Effector memory CD8-positive, alpha-beta T cell (primary cell): ENCODE results near the gene ME1.

Source experiments
- ATAC-seq: fragments of 150-1000 bp; cut with Tn5 transposase; replicated peaks from 2 replicates; pipeline ENCODE4 v1.10.0; 2021; ENCODE audit warnings: mild to moderate bottlenecking, moderate library complexity
- DNase-seq, 3 experiments: peaks; one replicate each; pipeline ENCODE4 v3.0.0; 2021
- H3K27ac Mint-ChIP-seq, 2 donors: one replicate each; pipeline ENCODE4 v1.8.0; 2022; ENCODE audit warnings: mild to moderate bottlenecking in 2 of 2, mixed read lengths in 2 of 2, moderate library complexity in 2 of 2
- H3K27me3 Mint-ChIP-seq, 2 donors: one replicate each; pipeline ENCODE4 v1.8.0; 2022; ENCODE audit warnings: mixed read lengths in 2 of 2
- H3K36me3 Mint-ChIP-seq: one replicate; pipeline ENCODE4 v1.8.0; 2022; ENCODE audit warnings: mild to moderate bottlenecking, moderate library complexity, mixed read lengths; ENCODE audit not compliant: insufficient read depth
- H3K4me1 Mint-ChIP-seq, 2 donors: one replicate each; pipeline ENCODE4 v1.8.0; 2022; ENCODE audit warnings: low read depth in 2 of 2, mixed read lengths in 2 of 2
- H3K4me3 Mint-ChIP-seq, 2 donors: one replicate each; pipeline ENCODE4 v1.8.0; 2022; ENCODE audit warnings: mild to moderate bottlenecking in 2 of 2, mixed read lengths in 2 of 2, moderate library complexity in 2 of 2
- H3K9me3 Mint-ChIP-seq, 2 donors: one replicate each; pipeline ENCODE4 v1.8.0; 2022; ENCODE audit warnings: mixed read lengths in 2 of 2
- total RNA-seq, 9 experiments: gene quantifications; one replicate each; lab custom pipeline; 2026; lab: John Stamatoyannopoulos, UW

ME1 gene
- 0.85 to 16.0 (median 7.3) reads per million in 9 experiments for total RNA-seq

DNA sequence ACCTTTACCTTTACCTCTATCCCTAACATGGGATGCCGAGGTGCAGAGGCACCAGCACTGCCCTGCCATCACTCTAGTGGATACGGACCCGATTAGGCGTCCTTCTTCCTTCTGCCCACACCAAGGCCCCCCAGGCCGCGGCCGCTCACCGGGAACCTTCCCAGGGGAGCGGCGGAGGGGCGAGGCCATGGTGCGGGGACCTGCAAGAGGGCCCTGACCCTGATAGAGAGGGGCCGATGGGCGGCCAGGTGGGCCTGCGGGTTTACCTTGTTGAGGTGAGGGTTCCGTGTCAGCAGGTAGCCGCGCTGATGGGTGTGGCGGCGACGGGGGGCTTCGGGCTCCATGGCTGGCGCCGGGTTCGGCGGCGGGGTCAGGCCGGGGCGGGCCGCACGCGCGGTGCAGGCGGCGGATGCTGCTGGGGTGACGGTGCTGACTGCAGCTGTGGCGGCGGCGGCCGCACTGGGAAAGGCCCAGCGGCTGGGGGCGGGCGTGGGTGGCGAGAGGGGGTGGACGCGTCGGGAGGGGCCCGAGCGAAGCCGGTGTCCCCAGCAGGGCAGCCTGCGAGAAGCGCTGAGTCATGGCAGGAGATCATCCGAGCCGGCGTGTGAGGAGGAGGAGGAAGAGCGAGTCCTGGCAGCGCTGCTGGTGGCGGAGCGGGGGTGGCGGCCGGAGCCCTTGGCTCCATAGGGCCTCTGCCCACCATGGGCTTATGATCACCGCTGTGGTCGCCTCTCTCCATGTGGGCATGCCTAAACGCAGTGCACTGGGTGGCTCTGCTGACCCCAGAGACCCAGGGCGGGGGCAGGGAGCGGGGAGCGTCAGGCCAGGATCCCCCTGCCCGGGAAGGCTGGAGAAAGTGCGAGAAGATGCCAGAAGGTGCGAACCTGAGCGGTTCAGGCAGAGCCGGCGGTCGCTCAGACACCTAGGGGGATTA lies at the start of gene ME1:
ME1 (minus strand) TSS at position 441 of the 934 bp plus-strand sequence; CDS start at position 344, 97 bp downstream.
- Mint-ChIP-seq H3K36me3 (no peaks in the 10 kb centered on the region), H3K4me1 (peaks cover 0 to 4% of the 10 kb centered on the region in 2 donors), H3K4me3 (peak within 1 kb of the TSS; percentile 67 to 83), H3K9me3 (no peaks in the 10 kb centered on the region), H3K27me3 (peaks cover 5 to 20% of the 10 kb centered on the region in 2 donors), H3K27ac (peak within 1 kb of the TSS in 1 of 2 donors; percentile 84)
- peak; percentile 93 for ATAC-seq
- DNase-seq: peak in 2 of 3 experiments; percentile 47 to 54

DNA sequence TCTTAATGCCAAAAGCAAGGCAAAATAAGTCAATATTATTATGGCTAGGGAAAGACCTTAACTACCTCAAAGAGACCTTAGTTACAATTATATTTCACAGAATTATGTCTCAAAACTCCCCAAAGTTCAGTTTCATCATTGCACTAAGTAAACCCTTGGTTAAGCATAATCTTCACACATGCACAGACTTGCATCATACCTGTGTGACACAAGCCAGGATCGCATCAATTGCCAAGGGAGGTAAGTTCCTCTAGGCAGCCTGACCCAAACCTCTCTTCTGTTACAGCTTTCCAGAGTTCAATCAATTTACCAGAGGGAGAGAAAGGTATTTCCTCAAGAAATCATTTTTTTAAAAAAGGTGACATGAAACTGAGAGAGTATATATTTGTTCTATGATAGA lies 49.6 kb upstream of the ME1 start:
- DNase-seq (no peak), ATAC-seq (no peak)
- no peaks in the 10 kb centered on the region for H3K36me3 Mint-ChIP-seq
- H3K27me3 Mint-ChIP-seq: peaks cover 0 to 5% of the 10 kb centered on the region in 2 donors
- no peak overlapping the region for H3K27ac Mint-ChIP-seq
- no peaks in the 10 kb centered on the region for H3K9me3 Mint-ChIP-seq
- no peaks in the 10 kb centered on the region for H3K4me1 Mint-ChIP-seq
- H3K4me3 Mint-ChIP-seq: no peak overlapping the region

DNA sequence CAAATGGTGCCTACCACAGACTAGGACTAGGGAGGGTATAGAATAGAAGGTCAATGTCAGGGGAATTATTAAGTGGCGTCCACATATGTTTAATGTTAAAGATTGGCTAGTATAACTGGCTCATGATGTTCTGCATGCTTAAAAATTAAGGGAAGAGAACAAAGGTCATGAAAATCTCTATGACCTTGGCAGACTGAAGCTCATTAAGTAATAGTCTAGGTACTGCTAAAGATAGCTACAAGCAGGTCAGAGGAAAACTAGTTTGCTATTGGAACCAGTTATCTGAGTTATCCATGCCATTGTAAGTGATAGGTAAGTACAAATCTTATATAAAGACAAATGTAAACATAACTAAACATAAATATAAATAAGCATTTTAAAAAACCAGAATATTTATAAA lies 48.5 kb upstream of the ME1 start:
- no peak for ATAC-seq
- no peak for DNase-seq
- no peak overlapping the region for H3K4me3 Mint-ChIP-seq
- no peaks in the 10 kb centered on the region for H3K4me1 Mint-ChIP-seq
- H3K27ac Mint-ChIP-seq: no peak overlapping the region
- no peaks in the 10 kb centered on the region for H3K36me3 Mint-ChIP-seq
- H3K27me3 Mint-ChIP-seq: peaks cover 0 to 5% of the 10 kb centered on the region in 2 donors
- H3K9me3 Mint-ChIP-seq: no peaks in the 10 kb centered on the region

DNA sequence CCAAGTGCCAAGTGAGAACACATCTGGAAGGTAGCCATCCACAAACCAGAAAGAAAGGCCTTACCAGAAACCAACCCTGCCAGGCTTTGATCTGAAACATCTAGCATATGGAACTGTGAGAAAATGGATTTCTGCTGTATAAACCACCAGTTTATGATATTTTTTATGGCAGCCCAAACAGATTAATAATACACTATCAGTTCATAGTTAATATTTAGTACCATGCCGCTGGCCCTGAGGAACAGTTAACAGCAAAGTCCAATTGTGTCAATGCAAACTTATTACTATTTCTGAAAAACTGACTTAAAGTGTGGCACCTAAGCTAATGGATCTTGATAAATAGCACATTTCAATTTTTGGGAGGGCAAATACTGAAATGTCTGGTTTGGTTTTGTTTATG lies 46.1 kb upstream of the ME1 start:
- no peaks in the 10 kb centered on the region for H3K36me3 Mint-ChIP-seq
- H3K4me3 Mint-ChIP-seq: no peak overlapping the region
- ATAC-seq (no peak), DNase-seq (no peak)
- H3K27me3 Mint-ChIP-seq: peaks cover 5 to 7% of the 10 kb centered on the region in 2 donors
- peaks cover 0 to 2% of the 10 kb centered on the region in 2 donors for H3K4me1 Mint-ChIP-seq
- H3K27ac Mint-ChIP-seq: no peak overlapping the region
- no peaks in the 10 kb centered on the region for H3K9me3 Mint-ChIP-seq

DNA sequence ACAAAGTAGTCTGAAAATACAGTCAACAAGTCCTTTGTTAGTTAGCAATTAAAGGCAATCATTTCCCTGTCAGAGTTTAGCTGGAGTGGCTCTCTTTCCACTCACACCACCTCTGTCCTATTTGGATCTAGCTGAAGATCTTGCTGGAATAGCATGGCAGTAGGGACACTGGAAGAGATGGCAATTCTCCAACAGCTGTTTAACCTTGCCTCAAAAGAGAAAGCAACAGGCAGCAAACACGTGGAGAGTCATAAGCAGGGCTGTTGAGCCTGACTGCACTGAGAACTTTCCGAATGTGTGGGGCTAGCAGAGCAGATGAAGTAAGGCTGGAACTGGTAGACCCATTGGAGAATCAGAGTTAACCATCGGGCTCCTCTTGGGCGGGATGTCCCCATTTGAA lies 43.5 kb upstream of the ME1 start:
- H3K27ac Mint-ChIP-seq: no peak overlapping the region
- no peaks in the 10 kb centered on the region for H3K9me3 Mint-ChIP-seq
- H3K4me3 Mint-ChIP-seq: no peak overlapping the region
- H3K36me3 Mint-ChIP-seq: no peaks in the 10 kb centered on the region
- no peak for DNase-seq
- peaks cover 0 to 3% of the 10 kb centered on the region in 2 donors for H3K4me1 Mint-ChIP-seq
- no peak for ATAC-seq
- peaks cover 0 to 9% of the 10 kb centered on the region in 2 donors for H3K27me3 Mint-ChIP-seq

DNA sequence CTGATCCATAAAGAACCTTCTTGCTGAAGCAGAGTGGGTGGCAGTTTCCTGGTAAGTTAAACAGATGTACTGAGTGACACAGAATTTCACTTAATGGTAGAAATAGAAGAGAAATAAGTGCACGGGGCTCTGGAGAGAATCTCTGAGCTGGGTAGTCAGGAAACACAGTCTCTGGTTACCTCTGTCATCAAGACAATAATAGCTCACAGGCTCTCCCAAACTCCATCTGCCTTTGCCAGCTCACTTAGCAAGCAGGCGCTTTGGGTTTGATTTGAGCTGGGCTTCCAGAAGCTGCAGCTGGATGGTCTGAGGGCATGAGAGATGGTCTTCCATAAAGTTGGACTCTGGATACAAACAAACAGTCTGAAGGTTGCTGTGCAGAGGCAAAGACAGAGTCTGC lies 41.9 kb upstream of the ME1 start:
- Mint-ChIP-seq H3K36me3 (no peaks in the 10 kb centered on the region), H3K27me3 (peaks cover 0 to 9% of the 10 kb centered on the region in 2 donors), H3K4me3 (no peak overlapping the region), H3K4me1 (peaks cover 0 to 3% of the 10 kb centered on the region in 2 donors), H3K27ac (no peak overlapping the region), H3K9me3 (no peaks in the 10 kb centered on the region)
- no peak for ATAC-seq
- DNase-seq: no peak

DNA sequence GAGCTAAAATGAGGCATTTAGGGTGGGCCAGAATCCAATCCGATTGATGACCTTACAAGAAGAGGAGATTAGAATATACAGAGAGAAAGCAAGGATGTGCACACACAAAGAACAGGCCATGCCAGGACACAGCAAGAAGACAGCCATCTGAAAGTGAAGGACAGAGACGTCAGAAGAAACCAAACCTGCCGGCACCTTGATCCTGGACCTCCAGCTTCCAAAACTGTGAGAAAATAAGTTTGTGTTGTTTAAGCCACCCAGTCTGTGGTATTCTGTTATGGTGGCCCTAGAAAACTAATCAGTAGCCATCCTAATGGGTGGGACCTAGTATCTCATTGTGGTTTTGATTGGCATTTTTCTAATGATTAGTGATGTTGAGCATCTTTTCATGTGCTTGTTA lies 39.7 kb upstream of the ME1 start:
- Mint-ChIP-seq H3K4me1 (peaks cover 0 to 3% of the 10 kb centered on the region in 2 donors), H3K27ac (no peak overlapping the region), H3K4me3 (no peak overlapping the region), H3K36me3 (no peaks in the 10 kb centered on the region), H3K9me3 (no peaks in the 10 kb centered on the region), H3K27me3 (peaks cover 0 to 9% of the 10 kb centered on the region in 2 donors)
- DNase-seq (no peak), ATAC-seq (no peak)

DNA sequence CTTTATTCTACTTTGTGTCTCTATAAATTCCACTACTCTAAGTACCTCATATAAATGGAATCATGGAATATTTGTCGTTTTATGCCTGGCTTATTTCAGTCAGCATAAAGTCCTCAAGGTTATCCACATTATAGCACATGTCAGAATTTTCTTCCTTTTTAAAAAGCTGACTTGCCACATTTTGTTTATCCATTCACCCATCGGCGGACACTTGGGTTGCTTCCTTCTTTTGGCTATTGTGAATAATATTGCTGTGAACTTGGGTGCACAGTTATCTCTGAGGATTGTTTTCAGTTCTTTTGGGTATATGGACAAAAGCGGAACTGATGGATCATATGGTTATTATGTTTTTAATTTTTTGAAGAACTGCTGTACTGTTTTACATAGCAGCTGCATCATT lies 39.1 kb upstream of the ME1 start:
- H3K36me3 Mint-ChIP-seq: no peaks in the 10 kb centered on the region
- DNase-seq (no peak), ATAC-seq (no peak)
- H3K4me3 Mint-ChIP-seq: no peak overlapping the region
- peaks cover 0 to 9% of the 10 kb centered on the region in 2 donors for H3K27me3 Mint-ChIP-seq
- peaks cover 0 to 3% of the 10 kb centered on the region in 2 donors for H3K4me1 Mint-ChIP-seq
- no peak overlapping the region for H3K27ac Mint-ChIP-seq
- no peaks in the 10 kb centered on the region for H3K9me3 Mint-ChIP-seq

DNA sequence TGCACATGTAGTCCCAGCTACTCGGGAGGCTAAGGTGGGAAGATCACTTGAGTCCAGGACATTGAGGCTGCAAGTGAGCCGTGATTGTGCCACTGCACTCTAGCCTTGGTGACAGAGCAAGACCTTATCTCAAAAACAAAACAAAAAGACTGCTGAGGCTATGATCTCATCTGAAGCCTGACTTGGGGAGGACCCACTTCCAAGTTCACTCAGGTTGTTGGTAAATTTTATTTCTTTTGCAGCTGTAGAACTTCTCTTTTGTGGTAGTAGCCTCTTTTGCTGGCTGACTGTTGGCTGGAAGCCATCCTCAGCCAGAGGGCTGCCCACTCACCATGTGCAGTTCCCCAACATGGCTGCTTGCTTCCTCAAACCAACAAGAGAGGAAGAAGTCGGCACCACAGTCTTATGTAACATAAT lies 36.8 kb upstream of the ME1 start:
- no peaks in the 10 kb centered on the region for H3K9me3 Mint-ChIP-seq
- H3K36me3 Mint-ChIP-seq: no peaks in the 10 kb centered on the region
- DNase-seq: no peak
- peak; percentile 26 for ATAC-seq
- no peak overlapping the region for H3K27ac Mint-ChIP-seq
- peaks cover 0 to 9% of the 10 kb centered on the region in 2 donors for H3K27me3 Mint-ChIP-seq
- H3K4me3 Mint-ChIP-seq: no peak overlapping the region
- H3K4me1 Mint-ChIP-seq: peaks cover 0 to 3% of the 10 kb centered on the region in 2 donors

DNA sequence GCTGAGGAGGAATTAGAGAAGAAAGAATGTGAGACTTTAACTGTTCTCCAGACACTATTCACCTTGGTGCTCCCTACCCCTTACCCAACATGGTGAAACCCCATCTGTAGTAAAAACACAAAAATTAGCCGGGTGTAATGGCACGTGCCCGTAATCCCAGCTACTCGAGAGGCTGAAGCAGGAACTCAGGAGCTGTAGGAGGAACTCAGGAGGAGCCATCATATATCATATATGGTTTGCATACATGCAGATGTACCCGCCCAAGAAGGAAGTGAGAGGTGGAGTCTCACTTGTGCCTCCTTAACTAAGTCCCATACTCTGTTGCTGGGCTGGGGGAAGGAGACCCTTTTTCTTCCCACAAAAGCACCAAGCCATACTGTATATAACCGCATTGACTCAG lies 35.5 kb upstream of the ME1 start:
- no peak overlapping the region for H3K4me3 Mint-ChIP-seq
- no peaks in the 10 kb centered on the region for H3K4me1 Mint-ChIP-seq
- H3K27me3 Mint-ChIP-seq: no peaks in the 10 kb centered on the region
- no peak overlapping the region for H3K27ac Mint-ChIP-seq
- ATAC-seq: no peak
- H3K36me3 Mint-ChIP-seq: no peaks in the 10 kb centered on the region
- H3K9me3 Mint-ChIP-seq: no peaks in the 10 kb centered on the region
- no peak for DNase-seq

DNA sequence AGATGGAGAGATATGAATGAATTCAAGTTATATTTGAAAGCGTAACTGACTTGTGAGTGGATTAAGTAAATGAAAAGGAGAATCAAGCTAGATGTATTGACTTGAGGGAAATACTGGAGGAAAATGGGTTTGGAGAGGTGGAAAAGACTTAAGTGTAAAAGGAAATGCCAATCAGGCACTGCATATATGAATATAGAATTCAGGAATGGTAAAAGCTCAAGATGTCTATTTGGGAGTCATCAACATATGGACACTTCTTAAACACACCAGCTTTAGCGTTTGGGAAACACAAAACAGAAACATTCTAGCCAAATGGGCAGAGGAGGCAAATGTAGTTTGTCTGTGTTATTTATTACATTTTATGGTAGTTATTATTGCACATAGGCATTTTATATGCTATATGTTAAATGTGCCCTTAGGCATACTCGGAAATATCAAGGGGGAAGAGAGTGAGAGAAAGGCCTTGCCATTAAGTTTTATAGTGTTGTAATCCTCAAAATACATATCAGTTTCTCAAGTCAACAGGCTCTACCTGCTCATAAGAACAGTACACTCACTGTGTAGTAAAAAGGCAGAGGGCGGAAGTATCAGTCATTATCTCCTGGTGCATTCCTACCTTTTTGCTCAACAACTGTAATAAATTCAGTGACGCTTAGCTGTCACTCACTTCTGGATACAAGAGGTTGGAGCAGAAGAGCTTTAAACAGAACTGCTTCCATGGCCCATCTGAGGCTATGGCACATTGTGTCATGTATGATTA lies 33.7 kb upstream of the ME1 start:
- H3K4me1 Mint-ChIP-seq: peaks cover 0 to 3% of the 10 kb centered on the region in 2 donors
- no peaks in the 10 kb centered on the region for H3K9me3 Mint-ChIP-seq
- H3K4me3 Mint-ChIP-seq: no peak overlapping the region
- no peak for DNase-seq
- H3K27me3 Mint-ChIP-seq: no peaks in the 10 kb centered on the region
- H3K27ac Mint-ChIP-seq: no peak overlapping the region
- no peaks in the 10 kb centered on the region for H3K36me3 Mint-ChIP-seq
- no peak for ATAC-seq

DNA sequence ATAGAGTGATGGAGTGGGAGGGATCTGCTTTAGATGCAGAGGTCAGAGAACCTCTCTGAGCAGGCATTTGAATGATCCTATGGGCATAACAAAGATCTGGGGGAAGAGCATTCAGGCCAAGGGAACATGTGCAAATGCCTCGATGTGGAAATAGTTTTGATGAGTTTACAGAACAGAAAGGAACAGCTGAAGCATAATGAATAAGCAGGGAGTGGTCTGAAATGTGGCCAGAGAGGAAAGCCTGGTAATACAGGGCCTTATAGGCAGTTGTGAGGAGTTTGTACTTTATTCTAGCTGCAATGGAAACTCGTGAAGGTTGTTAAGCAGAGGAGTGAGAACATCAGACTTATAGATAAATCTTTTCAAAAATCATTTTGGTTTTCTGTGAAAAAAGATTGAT lies 33.0 kb upstream of the ME1 start:
- ATAC-seq (no peak), DNase-seq (no peak)
- H3K9me3 Mint-ChIP-seq: no peaks in the 10 kb centered on the region
- H3K36me3 Mint-ChIP-seq: no peaks in the 10 kb centered on the region
- no peaks in the 10 kb centered on the region for H3K27me3 Mint-ChIP-seq
- H3K4me1 Mint-ChIP-seq: peaks cover 0 to 4% of the 10 kb centered on the region in 2 donors
- no peak overlapping the region for H3K4me3 Mint-ChIP-seq
- H3K27ac Mint-ChIP-seq: no peak overlapping the region

DNA sequence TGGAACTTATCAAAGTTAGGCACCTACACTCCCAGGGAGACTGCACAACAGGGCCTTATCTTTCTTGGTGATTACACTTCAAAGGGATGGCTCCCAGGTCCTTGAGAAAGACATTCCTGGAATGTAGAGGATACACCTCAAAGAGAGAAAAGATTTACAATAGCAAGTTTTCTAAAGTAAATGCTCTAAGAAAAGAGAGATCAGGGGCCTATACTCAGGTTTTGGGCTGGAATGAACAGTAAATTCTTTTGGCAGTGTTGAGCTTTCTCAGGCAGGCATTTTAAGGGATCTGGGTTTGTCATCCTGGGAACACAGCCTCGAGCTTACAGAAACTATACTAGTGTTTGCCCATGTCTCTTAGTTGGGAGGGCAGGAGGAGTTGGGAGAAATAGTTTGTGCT lies 31.7 kb upstream of the ME1 start:
- DNase-seq (no peak), ATAC-seq (no peak)
- Mint-ChIP-seq H3K27me3 (no peaks in the 10 kb centered on the region), H3K9me3 (no peaks in the 10 kb centered on the region), H3K36me3 (no peaks in the 10 kb centered on the region), H3K27ac (no peak overlapping the region), H3K4me3 (no peak overlapping the region), H3K4me1 (peaks cover 0 to 4% of the 10 kb centered on the region in 2 donors)
